Left renal cortex interstitium (tissue), 4 donors: ENCODE data around the gene METRN. TPM values are rescaled to one million over a fixed set of nuclear protein-coding genes. Genes with fewer than 3 reads are reported as not detected.
"Not testable (repeated sequence)": the region's sequence is repeated elsewhere in the genome, so short reads cannot be mapped to it uniquely, and the experiment has no call there.

Experiments
- DNase-seq, 4 donors: peaks; one replicate each; pipeline ENCODE4 v3.0.0-alpha.2; 2013; ENCODE audit warnings: low read depth in 4 of 4, low spot score in 2 of 4, missing footprints in 1 of 4
- polyA plus RNA-seq, 4 donors: library from polyadenylated mRNA; unstranded; fragments of 120-200 nt; gene quantifications; one replicate each; pipeline ENCODE4 v1.2.1, GENCODE V29; 2013; ENCODE audit not compliant: insufficient read length in 4 of 4

Gene METRN
- polyA plus RNA-seq, 4 donors = 4.7 to 14.0 (median 11.8) TPM

DNA sequence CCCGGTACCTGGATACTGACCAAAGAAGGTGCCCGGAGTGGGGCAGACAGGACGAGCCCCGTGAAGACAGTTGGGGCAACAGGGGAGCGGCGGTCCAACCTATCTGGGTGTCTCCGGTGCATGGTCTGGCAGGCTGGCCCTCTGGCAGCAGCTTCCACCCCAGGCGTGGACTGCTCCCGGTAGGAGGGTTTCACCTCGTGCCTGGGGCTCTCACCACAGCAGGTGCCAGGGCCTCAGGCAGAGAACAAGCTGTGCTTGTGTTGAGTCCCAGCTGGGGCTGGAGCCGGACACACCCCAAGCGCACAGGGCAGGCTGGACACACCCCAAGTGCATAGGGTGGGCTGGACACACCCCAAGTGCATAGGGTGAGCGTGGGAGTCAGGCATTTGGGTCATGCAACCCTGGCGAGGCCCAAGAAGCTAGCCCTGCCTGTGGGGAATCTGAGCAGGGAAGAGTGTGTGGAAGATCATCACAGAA, 7.8 kb upstream of the METRN start:
- no peak for DNase-seq

DNA sequence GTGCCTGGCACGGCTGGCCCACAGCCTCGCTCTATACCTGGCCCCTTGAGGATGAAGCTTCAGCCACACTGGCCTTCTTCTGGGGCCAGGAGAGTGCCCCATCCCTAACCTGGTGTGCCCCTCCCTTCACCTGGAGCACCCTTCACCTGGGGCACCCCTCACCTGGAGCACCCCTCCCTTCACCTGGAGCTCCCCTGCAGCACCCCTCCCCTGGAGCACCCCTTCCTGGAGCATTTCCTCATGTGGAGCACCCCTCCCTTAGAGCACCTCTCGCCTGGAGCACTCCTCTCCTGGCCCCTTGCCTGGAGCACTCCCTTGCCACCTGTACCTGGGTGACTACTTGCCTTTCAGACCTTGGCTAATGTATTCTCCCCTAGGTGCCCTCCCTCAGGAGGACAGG, 6.9 kb upstream of the METRN start:
- no peak for DNase-seq

DNA sequence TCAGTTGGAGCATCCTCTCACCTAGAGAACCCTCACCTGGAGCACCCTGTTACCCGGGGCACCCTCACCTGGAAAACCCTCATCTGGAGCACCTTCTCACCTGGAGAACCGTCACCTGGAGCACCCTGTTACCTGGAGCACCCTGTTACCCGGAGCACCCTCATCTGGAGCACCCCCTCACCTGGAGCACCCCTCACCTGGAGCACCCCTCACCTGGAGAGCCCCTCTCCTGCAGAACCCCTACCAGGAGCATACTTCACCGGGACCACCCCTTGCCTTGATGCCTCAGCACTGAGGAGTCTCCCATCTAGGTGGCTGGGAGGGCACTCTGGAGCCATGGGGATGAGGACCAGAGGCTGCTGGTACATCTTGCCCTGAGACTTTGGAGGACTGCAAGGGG, 6.0 kb upstream of the METRN start:
- no peak for DNase-seq

DNA sequence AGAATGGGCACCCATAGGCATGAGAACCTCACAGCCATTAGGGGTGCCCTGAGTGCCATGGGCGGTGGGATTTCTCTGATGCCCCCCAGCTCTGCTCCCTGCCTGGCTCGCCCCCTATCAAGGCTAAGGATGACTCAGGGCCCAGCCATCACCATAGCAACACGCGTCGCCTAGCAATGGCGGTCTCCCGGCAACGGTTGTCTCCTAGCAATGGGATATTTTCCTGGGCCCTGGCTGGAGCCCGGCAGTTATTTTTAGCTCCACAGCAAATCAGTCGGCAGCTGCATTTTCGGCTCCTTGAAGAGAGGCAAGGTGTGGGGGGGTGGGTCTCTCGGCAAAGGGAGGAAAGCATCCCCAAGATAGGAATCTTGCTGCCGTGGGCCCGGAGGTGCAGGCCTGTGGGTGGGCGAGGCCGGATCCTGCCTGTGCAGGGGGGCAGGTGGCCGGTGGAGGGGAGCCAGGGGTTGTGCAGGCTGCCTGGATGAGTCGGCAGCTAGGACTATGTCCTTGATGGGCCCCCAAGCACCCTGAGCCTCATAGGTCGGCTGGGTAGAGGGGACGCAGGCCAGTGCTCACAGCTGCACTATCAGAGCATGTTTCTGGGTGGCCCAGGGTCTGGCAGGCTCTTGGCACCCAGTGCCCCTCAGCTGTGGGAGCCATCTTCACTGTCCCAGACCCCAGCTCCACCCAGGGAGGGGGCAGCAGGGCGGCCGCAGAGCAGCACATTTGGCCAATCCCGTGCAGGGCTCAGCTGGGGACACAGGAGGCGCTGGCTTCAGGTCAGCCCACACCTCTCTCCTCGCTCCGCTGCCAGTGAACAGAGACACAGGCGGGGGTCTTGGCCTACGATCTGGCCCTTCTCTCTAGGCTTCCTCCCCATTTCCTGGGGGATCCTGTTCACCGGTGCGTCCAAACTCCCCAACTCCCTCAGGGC, 5.1 kb upstream of the METRN start:
- no peak for DNase-seq

DNA sequence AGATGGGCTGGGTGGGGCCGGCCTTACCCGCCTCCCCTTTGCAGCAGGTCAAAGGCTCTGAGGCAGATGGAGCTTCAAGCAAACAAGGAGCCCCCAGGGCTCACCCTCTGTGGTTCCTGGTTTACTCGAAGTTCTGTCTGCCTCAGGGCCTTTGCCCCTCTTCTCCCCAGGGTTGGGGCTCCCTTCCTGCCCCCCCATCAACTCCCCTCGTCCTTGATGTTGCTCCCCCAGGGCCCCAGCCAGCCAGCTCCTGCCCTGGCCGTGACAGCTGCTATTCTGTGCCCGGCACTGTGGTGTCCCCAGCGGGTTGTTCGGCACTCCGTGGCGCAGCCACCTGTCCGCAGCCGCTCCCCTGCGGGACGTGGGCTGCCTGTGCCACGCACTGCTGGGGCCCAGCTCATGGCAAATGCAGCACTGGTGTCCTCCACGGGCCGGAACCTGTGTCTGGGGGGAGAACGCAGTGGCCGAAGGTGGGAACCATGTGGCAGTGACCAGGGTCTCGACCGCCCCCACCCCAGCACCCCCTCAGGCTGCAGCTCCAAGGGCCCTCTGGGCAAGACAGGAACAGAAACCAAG, 4.3 kb upstream of the METRN start:
- DNase-seq = no peak

DNA sequence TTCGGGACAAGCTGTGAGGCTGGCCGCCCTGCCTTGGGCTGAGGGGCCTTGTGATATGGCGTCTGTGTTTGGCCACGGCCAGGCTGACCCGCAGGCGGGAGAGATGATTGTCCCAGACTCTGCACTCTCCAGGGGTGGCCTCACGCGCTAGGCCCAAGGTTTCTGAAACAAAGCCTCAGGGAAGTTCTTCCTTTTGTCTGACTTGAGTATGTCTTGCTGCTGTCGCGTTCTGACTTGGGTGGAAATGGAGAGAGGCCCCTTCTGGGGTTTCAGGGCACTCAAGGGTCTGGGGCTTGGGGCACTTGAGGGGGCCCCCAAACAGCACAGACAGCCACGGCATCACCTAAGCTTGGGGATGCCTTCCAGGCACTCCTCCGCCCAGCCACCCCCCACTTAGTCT, 3.8 kb upstream of the METRN start:
- no peak for DNase-seq

DNA sequence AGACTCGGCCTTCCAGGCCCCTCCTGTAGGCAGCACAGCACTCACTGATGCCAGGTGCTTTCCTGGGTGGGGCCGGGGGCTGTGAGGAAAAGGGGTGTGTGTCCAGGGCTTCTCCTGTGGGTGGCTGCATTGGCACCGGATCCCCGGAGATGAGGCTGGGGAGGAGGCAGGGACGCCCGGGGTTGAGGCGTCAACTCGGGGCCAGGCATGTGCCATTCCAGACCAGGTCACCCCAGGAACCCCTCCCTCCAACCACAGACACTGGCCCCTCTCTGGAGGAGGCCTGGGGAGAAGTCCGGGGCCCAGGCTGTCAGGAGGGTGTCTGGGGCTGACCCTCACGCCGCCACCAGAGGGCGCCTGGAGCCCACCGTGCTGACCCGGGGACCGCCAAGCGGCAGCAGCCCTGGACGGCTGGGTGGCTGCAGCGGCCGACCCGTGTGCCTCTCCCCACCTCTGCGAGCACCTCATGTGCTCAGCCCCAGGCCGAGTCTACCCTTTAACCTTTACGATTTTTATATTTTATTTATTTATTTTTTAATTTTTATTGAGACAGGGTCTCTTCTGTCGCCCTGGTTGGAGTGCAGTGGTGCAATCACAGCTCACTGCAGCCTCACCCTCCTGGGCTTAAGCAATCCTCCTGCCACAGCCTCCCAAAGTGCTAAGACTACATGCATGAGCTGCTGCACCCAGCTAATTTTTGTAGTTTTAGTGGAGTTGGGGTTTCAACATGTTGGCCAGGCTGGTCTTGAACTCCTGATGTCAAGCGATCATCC, 3.2 kb upstream of the METRN start:
- no peak for DNase-seq

DNA sequence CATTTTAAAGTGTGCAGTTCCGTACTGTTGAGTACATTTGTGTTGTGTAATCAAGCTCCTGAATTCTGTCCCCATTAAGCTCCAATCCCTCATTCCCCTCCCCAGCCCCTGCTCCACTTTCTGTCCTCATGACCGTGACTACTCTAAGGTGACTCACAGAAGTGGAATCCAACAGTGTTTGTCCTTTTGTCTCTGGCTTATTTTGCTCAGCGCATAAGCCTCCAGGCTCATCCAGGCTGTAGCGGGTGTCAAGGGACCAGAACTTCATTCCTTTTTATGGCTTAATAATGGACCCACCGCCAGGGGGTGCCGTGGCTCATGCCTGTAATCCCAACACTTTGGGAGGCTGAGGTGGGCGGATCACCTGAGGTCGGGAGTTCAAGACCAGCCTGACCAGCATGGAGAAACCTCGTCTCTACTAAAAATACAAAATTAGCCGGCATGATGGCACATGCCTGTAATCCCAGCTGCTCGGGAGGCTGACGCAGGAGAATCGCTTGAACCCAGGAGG, 2.1 kb upstream of the METRN start:
- not testable (repeated sequence) for DNase-seq

DNA sequence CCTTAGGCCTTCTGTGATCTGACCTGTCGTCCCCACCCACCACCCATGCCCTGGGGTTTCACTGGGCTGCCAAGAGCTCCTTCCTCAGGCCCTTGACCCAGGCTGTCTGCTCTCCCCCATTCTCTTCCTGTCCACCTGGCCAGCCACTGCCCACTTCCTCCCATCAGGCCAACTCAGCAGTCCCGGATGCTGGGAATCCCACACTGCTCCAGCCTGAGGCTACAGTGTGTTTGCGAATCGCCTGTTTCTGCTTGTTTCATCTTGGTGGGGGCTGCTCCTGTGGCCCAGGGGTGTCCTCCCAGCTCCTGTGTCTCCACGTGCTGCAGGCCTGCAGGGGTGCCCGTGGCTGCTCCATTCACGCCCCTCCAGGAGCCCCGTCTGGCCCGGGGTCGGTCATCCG, 839 bp upstream of the METRN start:
- no peak for DNase-seq

DNA sequence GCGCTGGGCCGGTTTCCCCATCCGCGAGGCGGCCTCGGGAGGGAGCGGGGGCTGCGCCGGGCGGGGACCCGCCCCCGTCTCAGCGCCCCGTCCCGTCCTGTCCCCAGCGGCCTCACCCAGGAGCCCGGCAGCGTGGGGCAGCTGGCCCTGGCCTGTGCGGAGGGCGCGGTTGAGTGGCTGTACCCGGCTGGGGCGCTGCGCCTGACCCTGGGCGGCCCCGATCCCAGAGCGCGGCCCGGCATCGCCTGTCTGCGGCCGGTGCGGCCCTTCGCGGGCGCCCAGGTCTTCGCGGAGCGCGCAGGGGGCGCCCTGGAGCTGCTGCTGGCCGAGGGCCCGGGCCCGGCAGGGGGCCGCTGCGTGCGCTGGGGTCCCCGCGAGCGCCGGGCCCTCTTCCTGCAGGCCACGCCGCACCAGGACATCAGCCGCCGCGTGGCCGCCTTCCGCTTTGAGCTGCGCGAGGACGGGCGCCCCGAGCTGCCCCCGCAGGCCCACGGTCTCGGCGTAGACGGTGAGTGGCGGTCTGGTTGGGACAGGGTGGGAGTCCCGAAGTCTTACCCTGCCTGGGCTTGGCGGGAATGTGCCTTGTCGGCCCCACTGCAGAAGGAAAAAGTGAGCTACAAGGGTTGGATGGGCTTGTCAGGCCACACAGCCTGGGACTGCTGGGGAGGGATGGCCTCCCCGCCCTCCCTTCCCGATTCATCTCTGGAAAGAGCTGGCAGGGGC, 720 bp downstream of the METRN start:
- DNase-seq = no peak

DNA sequence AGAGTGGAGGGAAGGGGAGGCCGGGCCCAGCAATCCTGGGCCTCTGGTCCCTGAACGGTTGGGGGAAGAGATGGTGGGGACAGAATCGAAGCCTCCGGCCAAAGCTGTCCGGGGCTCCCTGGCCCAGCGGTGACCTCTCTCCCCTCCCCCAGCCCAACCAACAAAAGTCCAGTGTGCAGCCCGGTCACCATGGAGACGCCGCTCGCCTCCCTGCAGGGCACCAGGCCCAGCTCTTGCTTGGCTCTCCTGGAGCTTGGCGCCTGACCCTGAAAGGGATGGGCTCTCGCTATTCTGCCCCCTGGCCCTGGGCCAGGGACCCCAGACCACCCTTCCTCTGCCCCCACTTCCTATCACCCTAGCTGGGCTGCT, 1.3 kb downstream of the METRN start:
- no peak for DNase-seq

DNA sequence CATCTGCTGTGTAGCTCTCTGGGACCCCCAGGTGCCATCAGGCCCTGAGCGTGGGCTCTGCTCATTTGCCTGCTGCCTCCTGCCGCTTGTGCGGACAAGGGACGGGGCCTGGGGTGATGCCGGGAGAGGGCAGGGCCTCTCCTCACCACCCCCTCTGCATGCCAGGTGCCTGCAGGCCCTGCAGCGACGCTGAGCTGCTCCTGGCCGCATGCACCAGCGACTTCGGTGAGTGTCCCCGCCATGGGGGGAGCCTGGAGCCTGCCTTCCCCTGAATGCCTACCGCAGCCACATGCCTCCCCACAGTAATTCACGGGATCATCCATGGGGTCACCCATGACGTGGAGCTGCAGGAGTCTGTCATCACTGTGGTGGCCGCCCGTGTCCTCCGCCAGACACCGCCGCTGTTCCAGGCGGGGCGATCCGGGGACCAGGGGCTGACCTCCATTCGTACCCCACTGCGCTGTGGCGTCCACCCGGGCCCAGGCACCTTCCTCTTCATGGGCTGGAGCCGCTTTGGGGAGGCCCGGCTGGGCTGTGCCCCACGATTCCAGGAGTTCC, 1.9 kb downstream of the METRN start:
- DNase-seq = no peak

DNA sequence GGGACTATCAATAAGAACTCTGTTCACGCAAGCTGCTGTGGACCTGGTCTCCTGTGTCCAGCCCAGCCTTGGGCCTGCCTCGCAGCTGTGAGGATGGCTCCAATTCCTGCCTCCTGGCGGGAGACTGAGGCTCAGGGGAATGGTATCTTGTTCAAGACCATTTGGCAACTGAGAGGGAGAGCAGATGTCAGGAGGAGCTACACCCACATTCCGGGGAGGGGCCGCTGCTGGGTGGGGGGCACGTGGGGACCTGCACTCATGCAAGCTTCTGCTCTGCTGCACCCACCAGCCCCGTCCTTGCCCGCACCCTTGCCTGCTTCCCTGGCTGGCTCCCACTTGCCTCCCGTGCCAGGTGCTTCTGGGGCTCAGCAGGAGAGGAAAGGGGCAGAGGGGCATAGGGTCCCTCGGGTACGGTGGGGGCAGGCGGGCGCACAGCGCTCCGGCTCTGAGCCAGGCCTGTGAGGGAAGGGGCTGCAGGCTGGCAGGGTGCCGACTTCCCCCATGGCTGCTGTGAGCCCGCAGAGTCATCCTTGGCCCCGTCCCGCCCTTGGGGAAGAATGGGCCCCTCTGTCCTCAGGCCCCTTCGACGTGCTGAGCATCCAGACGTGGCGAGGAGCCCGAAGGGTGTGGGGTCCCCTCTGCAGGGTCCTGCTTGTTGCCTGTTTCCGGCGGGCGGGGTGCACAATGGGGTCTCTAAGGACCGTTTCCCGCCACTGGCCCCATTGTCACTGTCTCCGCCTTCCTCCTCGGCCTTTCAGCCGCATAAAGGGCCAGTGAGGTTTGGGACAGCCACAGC, 2.7 kb downstream of the METRN start:
- no peak for DNase-seq

DNA sequence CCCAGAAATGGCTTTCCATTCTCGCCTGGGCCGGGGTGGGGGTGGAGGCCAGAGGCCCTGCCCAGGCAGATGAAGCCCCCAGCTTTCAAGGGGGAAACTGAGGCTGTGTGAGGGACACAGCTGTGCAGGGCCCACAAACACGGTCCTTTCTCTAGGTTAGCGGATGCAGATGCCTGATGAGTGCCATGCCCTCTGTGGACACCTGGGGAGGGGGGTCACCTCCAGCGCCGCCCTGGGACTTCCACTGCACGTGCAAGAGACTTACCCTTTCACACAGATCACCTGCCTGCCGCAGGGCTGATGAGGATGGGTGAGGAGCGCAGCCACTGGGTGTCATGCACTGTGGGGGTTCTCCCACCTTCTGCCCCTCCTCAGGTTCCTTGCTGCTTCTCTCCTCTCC, 3.5 kb downstream of the METRN start:
- DNase-seq = no peak

DNA sequence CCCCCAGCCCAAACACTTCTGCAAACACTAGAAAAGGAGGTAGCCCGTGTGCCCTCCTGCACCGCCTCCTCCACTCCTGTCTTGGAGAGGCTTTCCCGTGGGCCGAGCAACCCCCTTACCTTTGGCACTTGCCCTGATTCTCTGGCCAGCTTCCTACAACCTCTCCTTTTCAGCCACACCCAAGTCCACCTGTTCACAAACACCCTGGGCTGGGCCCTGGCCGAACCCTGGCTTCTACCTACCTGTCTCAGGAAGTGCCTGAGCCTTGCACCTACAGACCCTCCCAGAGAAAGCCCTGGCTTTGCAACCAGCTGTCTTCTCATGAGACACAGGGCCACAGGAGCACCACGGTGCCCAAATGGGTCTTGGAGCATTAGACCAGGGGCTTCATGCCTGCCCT, 4.0 kb downstream of the METRN start:
- no peak for DNase-seq

DNA sequence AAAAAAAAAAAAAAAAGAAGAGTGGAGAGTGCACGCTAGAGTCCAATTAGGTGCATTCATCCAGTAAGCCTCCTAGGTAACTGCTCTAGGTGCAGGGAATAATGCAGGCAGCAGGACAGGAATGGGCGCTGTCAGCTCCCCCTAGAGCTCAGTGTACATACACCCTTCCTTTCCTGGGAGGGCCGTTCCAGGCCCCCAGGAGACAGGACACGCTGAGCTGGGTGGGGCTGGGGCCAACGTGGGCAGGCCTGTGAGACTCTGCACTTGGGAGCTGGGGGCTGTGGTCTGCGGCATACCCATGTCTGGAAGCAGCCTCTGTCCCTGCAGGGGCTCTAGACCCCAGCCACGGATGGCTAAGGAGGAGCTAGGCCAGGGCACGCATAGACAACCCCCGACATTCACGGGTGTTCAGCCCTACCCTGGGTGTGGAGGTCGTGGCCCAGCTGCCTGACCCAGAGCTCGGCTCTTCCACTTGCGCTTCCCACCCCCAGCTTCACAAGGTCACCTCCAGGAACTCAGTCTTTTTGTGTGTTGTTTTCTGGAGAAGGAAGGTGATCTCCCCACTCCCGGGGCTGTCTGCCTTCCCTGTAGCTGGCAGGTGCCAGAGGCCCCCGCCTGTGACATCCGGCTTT, 5.0 kb downstream of the METRN start:
- DNase-seq = no peak

DNA sequence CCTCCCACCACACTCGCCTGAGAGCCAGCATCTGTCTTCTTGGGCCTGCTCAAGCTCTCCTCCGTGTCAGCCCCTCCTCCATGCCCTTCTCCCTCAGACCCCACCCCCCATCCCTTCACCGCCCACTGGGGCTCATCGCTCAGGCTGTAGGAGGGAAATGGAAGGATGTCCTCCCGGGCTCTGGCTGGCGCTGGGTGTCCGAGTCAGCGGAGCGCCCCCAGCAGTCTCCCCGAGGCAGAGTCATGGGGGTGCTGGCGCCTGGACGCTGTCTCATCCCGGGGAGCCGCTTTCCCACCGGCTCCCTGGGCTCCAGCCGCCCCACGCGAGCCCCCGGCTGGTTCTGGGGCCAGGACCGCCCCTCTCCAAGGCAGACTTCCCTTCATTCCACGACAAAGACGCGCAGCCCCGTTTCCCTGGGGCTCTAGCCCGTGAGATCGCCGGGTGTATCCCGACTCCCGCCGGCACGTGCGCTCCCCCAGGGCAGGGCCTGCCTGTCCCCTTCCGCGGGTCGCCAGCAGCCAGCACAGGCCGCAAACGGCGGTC, 5.6 kb downstream of the METRN start:
- DNase-seq = no peak

DNA sequence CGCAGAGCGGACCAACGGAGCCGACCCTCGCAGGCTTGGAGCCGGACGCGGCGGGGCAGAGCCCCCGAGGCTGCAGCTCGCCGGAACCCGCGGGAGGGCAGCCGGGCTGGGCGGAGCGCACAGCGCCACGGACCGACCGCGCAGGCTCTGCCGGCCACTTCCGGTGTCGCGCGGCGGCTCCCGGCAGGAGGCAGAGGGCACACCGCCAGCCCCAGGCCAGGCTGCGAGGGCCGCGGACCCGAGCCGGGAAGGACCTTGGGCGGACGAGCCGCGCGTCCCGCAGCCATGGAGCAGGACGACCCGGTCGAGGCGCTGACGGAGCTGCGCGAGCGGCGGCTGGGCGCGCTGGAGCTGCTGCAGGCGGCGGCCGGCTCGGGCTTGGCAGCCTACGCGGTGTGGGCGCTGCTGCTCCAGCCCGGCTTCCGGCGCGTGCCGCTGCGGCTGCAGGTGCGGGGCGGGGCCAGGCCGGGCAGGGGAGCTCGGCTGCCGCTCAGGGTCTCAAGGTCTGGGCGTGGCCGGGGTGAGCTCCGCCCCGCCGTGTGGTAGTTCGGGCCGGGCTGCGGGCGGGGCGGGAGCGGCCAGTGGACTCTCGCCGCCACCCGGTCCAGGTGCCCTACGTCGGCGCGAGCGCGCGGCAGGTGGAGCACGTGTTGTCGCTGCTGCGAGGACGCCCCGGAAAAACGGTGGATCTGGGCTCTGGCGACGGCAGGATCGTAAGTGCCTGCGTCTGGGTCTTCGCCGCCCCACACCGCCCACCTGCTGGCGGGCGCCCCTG, 6.3 kb downstream of the METRN start, which contains the start of gene ANTKMT:
TSS of gene ANTKMT (plus strand) at position 157 of the 775 bp plus-strand sequence. CDS start at position 286, 129 bp downstream.
- no peak for DNase-seq
